BE2C (cell line): ENCODE measurements around the gene HS6ST2.

Experiments
- DNase-seq: peaks from one replicate; pipeline ENCODE4 v3.0.0-alpha.2; 2020
- H3K27me3 ChIP-seq: fragments of 250-450 bp; sonication (Bioruptor Pico); 2 replicates; pipeline ENCODE4 v1.5.1; 2020; ENCODE audit warnings: mild to moderate bottlenecking
- H3K36me3 ChIP-seq: fragments of 250-450 bp; sonication (Bioruptor Pico); 2 replicates; pipeline ENCODE4 v1.5.1; 2020; ENCODE audit warnings: mild to moderate bottlenecking
- H3K4me1 ChIP-seq: fragments of 250-450 bp; sonication (Bioruptor Pico); 2 replicates; pipeline ENCODE4 v1.5.1; 2020
- H3K4me3 ChIP-seq: 2 replicates; pipeline ENCODE4 v1.5.1; 2011; ENCODE audit warnings: low read depth, low read length
- H3K9me3 ChIP-seq: fragments of 250-450 bp; sonication (Bioruptor Pico); 2 replicates; pipeline ENCODE4 v1.5.1; 2020
- CTCF ChIP-seq: IDR thresholded peaks from 2 replicates; pipeline ENCODE4 v1.5.1; 2012; ENCODE audit warnings: mild to moderate bottlenecking, low read depth, low read length

Gene HS6ST2

GRCh38 chrX:132742246-132742645, 216.2 kb downstream of the HS6ST2 start:
- no peak for DNase-seq
- no peaks in the 10 kb centered on the region for H3K4me1 ChIP-seq
- H3K9me3 ChIP-seq: no peaks in the 10 kb centered on the region
- H3K36me3 ChIP-seq: no peaks in the 10 kb centered on the region
- H3K27me3 ChIP-seq: no peaks in the 10 kb centered on the region
- no peak for TF ChIP-seq CTCF
- H3K4me3 ChIP-seq: no peak overlapping the region

- DNase-seq: no peak
- TF ChIP-seq CTCF: no peak
- H3K4me3 ChIP-seq: no peak overlapping the region
- no peaks in the 10 kb centered on the region for H3K9me3 ChIP-seq
- H3K36me3 ChIP-seq: no peaks in the 10 kb centered on the region
- no peaks in the 10 kb centered on the region for H3K4me1 ChIP-seq
- H3K27me3 ChIP-seq: no peaks in the 10 kb centered on the region
Observed at GRCh38 chrX:132741689-132742088, 216.7 kb downstream of the HS6ST2 start.

- Histone ChIP-seq H3K4me3 (no peak overlapping the region), H3K36me3 (no peaks in the 10 kb centered on the region), H3K9me3 (no peaks in the 10 kb centered on the region), H3K27me3 (no peaks in the 10 kb centered on the region), H3K4me1 (no peaks in the 10 kb centered on the region)
- DNase-seq: no peak
- TF ChIP-seq CTCF: peak; percentile 46
Observed at GRCh38 chrX:132740316-132741123, 217.9 kb downstream of the HS6ST2 start.

- DNase-seq: no peak
- no peaks in the 10 kb centered on the region for H3K27me3 ChIP-seq
- TF ChIP-seq CTCF: no peak
- H3K9me3 ChIP-seq: no peaks in the 10 kb centered on the region
- H3K4me1 ChIP-seq: no peaks in the 10 kb centered on the region
- no peaks in the 10 kb centered on the region for H3K36me3 ChIP-seq
- H3K4me3 ChIP-seq: no peak overlapping the region
Observed at GRCh38 chrX:132738951-132739350, 219.5 kb downstream of the HS6ST2 start.

- H3K9me3 ChIP-seq: no peaks in the 10 kb centered on the region
- no peak for DNase-seq
- no peaks in the 10 kb centered on the region for H3K36me3 ChIP-seq
- no peak for TF ChIP-seq CTCF
- H3K4me1 ChIP-seq: no peaks in the 10 kb centered on the region
- no peaks in the 10 kb centered on the region for H3K27me3 ChIP-seq
- H3K4me3 ChIP-seq: no peak overlapping the region
Observed at GRCh38 chrX:132737743-132738142, 220.7 kb downstream of the HS6ST2 start.

- no peak for DNase-seq
- Histone ChIP-seq H3K9me3 (no peaks in the 10 kb centered on the region), H3K27me3 (no peaks in the 10 kb centered on the region), H3K4me1 (no peaks in the 10 kb centered on the region), H3K4me3 (no peak overlapping the region), H3K36me3 (no peaks in the 10 kb centered on the region)
- no peak for TF ChIP-seq CTCF
Observed at GRCh38 chrX:132732236-132732635, 226.2 kb downstream of the HS6ST2 start.
